Pons (tissue), 1 donor: ENCODE measurements around the gene OR8J3.
"Not testable (repeated sequence)": the region's sequence is repeated elsewhere in the genome, so short reads cannot be mapped to it uniquely, and the experiment has no call there.

Source experiments
- DNase-seq: peaks from one replicate; pipeline ENCODE4 v3.0.0-alpha.2; 2016; ENCODE audit warnings: low spot score

The OR8J3 gene

DNA sequence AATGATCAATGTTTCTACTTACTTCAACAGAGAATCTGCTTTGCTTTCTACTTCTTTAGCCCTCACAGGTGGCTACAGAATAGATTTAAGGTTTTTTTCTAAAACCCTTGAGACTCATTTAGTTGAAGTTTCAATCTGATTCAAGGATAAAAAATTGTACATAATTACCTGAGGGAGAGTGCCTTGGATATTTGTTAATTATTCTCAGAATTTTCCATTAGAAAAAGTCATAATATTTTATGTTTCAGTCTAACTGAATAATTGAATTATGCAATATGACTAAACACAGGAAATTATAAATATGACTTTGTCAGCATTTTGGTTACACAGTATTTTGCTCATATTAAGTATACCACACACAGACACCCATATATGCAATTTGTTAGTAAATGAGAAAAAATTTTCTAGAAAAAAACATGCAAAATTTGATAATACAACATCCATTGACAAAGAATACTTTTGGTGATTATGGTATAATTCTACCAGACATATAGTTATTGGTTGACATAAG, at the start of gene OR8J3:
Gene OR8J3 (minus strand): TSS at position 51 of the 511 bp plus-strand sequence. CDS start 2,483 bp downstream, outside the sequence.
- no peak for DNase-seq

- DNase-seq, result no peak
Observed at GRCh38 chr11:56188602-56189001, 48.6 kb upstream of the OR8J3 start.

DNA sequence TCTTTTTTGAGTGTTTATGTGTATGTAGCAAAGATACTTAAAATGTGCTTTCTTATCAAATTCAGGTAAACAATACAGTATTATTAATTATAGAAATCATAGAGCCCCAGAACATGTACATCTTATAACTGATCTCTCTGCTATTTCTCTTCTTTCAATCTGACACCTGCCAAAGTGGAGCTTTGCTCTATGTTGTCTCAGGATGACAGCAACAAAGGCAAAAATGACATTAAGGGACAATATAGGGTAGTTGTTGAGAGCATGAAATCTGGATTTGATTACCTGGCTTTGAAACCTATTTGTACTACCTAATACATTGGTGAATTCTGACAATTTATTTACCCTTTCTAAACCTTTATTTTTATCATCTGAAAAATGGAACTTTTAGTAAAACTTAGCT, 43.5 kb upstream of the OR8J3 start:
- no peak for DNase-seq

GRCh38 chr11:56176318-56176717, 36.3 kb upstream of the OR8J3 start, which contains the start of gene OR5J2:
OR5J2 (plus strand) TSS chr11:56176618; CDS start chr11:56176618, 0 bp downstream.
- no peak for DNase-seq

GRCh38 chr11:56172256-56172830, 32.3 kb upstream of the OR8J3 start:
- peak; percentile 15 for DNase-seq

DNA sequence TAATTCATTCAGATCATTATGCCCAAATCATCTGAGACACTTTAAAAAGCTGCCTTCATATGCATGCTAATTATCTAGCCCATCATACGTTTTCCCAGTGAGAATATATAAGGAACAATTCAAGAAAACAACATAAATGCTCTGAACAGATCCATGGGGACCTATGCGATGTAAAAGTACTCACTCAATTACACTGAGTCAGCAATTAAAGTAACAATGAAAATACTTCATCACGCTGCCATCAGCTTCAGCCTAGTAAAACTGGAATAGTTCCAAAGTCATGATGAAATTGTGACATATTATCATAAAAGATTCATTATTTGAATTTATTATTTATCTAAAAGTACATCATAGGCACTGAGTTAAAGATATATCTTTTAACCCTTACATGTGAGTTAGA, 23.8 kb upstream of the OR8J3 start:
- DNase-seq, result no peak

- DNase-seq, result no peak
Observed at GRCh38 chr11:56160217-56160616, 20.2 kb upstream of the OR8J3 start, which contains the start of gene OR8K5. OR8K5 (minus strand) TSS chr11:56160317; CDS start chr11:56160317, 0 bp downstream.

DNA sequence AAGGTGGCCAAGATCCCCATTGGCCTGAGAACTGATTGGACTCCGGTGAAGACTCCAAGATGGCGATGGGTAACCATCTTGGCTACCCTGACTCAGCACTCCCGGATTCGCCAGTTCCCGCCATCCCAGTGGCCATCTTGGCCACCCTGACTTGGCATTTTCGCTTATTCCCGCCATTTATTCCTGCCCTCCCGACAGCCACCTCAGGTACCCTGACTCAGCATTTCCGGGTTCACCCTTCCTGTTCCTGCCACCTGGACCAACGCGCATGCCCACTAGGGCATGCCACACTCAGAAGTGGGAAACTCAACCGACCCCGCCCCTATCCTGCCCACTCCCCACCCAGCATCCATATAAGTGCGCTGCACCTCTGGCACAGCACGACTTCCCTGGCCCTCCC, 12.3 kb upstream of the OR8J3 start:
- no peak for DNase-seq

GRCh38 chr11:56151376-56151775, 11.4 kb upstream of the OR8J3 start:
- DNase-seq, result no peak

- DNase-seq, result not testable (repeated sequence)
Observed at GRCh38 chr11:56143681-56144080, 3.7 kb upstream of the OR8J3 start.

GRCh38 chr11:56122073-56122472, 17.9 kb downstream of the OR8J3 start, which contains the start of gene OR8H3:
OR8H3 (plus strand) TSS chr11:56122373; CDS start chr11:56122373, 0 bp downstream.
- no peak for DNase-seq

DNA sequence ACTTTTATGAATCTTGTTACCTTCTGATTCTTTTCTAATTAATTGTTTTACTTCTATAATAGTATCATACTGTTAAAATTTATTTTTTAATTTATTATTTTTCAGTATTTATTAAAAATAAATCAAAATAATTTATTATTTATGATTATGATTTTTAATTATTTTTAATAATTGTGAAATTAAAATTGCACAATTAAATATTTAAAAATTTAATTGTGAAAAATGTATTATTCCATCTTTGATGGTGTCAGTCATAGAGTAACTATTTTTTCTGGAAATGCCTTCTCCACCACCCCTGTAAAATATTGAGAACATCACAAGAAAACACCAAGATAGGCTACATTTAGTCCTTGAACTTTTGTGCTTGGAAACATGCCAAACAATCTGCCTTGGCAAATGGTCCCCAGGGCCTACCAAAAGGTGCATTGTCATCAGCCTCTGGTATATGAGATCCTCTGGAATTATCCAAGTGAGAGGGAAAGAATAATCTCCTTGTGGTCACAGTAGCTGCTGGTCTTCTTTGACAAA, 36.7 kb downstream of the OR8J3 start, which contains the start of gene OR8H2:
Gene OR8H2 (plus strand): TSS at position 478 of the 528 bp plus-strand sequence. CDS start 1,356 bp downstream, outside the sequence.
- DNase-seq, result no peak

GRCh38 chr11:56093008-56093407, 47.0 kb downstream of the OR8J3 start, which contains the start of gene OR8I2:
OR8I2 (plus strand) TSS chr11:56093308; CDS start chr11:56093308, 0 bp downstream.
- no peak for DNase-seq

DNA sequence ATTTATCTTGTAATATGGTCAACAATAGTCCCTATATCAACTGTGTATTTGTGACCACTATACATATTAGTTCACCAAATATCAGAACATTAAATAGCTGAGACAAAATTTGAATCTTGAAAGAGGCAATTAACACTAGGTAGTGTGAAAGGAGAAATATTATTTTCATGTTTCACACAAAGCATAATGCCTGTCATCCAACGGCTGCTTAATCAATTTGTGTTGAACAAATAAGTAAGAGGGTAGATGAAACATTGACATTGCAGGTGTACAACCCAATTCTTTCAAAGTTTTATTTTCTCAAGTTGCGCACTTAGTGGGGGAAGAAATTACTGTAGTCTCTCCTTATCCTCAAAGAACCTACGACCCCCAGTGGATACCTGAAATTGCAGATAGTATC, 50.3 kb downstream of the OR8J3 start:
- no peak for DNase-seq
